ENCODE results near the gene CHAMP1.
A peak's percentile ranks its signal among the peaks of the same experiment; 100 is the strongest.

The CHAMP1 gene, protein sequence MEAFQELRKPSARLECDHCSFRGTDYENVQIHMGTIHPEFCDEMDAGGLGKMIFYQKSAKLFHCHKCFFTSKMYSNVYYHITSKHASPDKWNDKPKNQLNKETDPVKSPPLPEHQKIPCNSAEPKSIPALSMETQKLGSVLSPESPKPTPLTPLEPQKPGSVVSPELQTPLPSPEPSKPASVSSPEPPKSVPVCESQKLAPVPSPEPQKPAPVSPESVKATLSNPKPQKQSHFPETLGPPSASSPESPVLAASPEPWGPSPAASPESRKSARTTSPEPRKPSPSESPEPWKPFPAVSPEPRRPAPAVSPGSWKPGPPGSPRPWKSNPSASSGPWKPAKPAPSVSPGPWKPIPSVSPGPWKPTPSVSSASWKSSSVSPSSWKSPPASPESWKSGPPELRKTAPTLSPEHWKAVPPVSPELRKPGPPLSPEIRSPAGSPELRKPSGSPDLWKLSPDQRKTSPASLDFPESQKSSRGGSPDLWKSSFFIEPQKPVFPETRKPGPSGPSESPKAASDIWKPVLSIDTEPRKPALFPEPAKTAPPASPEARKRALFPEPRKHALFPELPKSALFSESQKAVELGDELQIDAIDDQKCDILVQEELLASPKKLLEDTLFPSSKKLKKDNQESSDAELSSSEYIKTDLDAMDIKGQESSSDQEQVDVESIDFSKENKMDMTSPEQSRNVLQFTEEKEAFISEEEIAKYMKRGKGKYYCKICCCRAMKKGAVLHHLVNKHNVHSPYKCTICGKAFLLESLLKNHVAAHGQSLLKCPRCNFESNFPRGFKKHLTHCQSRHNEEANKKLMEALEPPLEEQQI

DNA sequence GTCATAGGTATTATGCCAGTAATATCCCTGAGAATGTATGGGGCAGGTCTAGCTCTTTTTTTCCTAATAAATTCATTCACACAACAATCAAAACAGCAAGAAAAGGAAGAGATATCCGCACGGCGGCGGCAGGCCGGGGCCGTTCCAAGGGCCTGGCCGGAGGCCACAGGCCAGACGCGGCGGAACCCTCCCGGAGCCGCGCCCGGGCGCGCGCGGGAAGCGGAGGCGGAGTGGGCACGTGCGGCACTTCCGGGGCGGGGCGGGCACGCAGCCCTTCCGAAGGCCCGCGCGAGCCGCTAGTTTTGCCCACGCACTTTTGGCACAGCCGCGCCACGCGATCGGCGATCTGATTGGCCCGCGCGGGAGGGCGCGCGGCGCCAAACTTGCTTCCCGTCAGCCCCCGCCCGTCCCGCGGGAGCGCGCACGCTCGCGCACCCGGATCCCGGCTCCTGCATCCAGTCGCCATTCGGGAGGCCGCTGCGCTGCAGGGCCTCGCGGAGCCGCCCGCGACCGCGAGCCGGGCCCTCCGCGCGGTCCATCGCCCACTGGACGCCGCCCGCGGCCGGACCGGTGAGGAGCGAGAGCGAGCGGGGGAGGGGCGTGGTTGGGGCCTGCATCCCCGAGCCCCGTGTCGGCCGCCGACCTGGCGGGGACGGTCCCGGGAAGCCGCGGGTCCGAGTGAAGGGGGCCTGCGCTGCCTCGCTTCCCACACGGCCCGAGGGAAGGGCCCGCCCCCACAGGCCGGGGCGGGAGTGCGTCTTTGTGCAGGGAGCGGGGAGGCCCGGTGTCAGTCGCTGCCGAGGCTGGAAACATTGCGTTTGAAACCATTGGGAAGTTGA is at the start of gene CHAMP1:
Gene CHAMP1 (plus strand): TSS at position 430 of the 839 bp plus-strand sequence. CDS start 9,340 bp downstream, outside the sequence.
- peak; percentile 93 to 98 for DNase-seq

DNA sequence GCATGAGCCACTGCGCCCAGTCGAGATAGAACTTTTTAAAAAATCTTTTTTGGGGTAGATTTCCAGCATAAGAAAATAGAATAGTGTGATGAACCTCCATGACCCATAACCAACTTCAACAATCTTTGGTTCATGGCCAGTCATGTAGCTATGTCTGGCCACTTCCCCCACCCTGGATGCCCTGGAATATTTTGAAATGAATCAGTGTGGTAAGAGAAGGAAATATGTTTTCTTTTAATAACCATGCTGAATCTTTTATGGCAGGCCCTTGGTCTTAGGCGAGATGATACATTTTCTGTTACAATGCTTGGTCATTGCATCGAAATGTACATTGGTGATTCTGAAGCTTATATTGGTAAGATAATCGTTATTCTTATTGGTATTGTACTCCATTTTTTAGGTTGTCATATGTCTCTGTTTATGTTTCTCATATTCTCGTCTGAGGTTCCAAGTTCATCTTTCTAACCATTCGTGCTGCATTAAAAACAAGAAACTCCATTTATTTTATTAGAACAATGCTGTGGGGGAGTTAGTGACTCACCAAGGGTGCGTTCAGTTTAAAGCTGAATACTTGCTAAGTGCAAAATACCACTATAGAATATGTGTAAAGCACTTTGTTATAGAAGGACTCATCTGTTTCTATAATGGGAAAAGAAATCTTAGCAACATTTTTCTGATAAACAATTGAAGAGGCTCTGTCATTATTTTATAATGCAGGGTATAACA is 49.3 kb upstream of the CHAMP1 start:
- DNase-seq: no peak

DNA sequence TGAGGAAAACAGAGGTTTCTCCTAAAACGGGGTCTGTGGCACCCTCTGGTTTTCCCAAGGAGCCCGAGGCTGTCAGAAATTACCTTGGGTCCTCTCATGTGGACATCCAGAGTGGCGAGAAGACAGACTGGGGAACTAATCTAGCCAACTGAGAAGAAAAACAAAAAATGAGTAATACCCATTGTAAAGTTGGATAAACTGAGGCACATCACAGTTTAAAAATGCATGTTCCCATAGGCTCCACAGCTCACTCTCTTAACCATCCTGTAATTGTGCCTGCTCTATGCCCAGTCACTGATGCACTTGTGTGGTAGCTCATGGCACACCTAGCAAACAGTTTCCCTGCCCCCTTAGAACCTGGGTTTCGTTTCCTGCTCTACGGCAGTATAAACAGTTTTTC is 48.1 kb upstream of the CHAMP1 start:
- DNase-seq: no peak

DNA sequence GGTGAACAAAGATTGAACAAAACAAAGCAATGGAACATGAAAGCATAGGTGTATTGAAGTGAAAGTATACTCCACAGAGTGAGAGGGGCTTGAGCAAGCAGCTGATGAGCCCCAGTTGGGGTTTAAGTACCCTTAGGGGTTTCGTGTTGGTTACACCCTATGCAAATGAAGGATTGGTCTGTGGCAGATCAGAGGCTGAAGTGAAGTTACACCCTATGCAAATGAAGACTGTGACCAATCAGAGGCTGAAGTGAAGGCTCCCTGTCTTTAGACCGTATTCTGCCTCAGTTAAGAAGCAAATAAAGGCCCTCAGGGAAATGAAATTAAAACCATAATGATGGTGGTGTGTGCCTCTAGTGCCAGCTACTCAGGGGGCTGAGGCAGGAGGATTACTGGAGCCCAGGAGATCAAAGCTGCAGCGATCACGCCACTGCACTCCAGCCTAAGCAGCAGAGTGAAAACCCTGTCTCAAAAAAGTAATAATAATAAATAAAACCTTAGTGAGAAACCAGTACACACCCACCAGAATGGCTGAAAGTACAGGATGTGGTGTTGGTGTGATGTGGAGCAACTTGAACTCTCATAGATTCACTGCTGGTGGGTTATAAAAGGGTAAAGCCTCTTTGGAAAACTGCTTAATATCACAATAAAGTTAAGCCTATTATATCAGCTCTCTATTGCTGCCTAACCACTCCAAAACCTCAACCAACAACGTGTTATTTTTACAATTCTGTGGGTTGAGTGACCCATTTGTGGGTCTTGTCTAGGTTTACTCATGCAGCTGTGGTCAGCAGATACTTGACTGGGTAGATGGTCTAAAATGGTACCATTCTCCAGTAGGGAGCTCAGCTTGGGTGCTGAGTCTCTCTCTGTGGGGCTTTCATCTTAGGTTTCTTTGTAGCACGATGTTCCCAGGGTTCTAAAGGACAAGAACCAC is 45.7 kb upstream of the CHAMP1 start:
- no peak for DNase-seq

DNA sequence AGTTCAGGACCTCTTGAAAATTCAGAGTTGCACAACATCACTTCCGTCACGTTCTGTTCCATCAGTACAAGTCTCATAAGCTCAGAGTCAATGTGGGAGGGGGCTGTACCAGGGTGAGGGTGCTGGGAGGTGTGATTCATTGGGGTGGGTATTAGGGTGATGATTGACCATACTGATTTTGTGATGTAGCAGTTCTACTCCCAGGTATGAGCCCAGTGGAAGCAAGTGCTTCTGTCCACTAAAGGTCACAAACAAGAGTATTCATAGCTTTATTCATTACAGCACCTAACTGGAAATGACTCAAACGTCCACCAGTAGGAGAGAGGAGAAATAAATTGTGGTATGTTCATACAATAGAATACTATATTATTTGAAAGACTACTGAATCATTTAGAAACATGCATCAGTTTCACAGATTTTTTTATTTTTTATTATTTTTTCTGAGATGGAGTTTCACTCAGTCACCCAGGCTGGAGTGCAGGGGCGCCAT is 45.0 kb upstream of the CHAMP1 start:
- no peak for DNase-seq

DNA sequence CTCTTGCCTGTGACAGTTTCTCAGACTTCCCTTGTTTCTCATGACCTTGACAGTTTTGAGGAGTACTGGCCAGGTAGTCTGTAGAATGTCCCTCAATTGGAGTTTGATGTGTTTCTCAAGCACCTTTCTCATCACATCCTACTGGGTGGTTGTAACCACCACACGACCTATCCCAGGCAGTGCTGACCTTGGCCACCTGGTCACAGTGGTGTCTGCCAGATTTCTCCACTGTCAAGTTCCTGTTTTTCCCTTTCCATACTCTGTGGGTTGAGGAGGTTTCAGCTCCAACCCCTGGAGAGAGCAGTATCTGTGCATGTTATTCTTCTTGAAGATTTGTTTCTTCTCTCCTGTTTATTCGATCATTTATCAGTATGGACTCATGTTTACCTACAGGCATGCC is 41.3 kb upstream of the CHAMP1 start:
- DNase-seq: no peak

DNA sequence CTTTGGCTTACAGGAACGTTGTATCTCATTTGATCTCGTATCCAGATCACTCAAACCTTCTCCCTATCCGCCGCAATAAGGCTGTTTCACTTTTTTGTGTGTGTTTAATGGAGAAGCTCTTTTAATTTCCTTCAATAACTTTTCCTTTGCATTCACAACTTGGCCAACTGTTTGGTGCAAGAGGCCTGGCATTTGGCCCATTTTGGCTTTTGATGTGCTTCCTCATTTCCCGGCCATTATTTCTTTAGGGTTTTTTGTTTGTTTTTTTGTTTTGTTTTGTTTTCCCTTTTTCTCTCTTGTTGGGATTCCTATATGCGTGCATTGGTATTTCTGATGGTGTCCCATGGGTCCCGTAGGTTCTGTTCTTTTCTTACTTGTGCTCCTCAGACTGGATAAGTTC is 39.0 kb upstream of the CHAMP1 start:
- no peak for DNase-seq

DNA sequence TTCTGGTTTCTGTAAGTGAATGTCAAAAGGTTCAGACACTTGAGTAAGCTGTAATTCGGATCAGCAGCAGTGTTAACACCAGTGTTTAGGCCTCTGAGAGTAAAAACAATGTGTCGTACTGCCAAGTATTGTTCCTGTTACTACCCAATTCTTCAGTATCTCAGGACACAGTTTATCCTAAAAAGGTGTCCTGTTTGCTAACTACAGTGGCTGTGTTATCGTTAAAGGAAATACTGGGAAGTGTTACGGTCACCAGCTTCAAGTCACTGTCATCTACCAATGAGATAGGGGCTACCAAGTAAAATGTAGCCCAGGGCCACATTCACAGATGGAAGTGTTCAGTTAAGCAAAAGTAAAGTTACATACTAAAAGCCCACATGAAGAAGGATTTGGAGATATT is 35.2 kb upstream of the CHAMP1 start:
- DNase-seq: no peak

DNA sequence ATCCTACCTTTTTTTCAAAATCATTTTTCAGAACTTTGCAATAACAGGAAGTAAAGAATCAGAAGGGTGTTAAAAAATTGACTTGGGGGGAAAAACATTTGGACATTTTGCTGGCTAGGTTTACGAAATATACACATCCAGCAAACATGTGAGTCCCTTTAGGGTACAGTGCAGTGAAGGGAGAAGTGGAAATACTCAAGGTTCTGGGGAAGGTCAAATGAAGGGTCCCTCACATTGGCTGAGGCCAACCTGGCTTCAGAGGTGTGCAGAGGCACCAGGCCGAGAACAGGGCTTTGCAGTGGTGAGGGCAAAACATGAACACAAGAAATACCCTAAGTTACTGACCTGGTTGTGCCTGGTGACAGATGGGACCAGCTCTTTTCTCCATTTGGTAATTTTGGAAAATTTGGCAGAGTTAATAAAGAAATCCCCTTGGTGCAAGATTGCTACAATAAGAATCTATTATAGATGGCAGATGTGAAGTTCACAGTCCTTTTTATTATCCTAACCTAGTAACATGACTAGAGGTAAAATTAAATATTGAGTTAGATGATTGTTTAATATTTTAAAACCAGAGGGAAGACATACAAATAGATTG is 34.4 kb upstream of the CHAMP1 start:
- DNase-seq: no peak

DNA sequence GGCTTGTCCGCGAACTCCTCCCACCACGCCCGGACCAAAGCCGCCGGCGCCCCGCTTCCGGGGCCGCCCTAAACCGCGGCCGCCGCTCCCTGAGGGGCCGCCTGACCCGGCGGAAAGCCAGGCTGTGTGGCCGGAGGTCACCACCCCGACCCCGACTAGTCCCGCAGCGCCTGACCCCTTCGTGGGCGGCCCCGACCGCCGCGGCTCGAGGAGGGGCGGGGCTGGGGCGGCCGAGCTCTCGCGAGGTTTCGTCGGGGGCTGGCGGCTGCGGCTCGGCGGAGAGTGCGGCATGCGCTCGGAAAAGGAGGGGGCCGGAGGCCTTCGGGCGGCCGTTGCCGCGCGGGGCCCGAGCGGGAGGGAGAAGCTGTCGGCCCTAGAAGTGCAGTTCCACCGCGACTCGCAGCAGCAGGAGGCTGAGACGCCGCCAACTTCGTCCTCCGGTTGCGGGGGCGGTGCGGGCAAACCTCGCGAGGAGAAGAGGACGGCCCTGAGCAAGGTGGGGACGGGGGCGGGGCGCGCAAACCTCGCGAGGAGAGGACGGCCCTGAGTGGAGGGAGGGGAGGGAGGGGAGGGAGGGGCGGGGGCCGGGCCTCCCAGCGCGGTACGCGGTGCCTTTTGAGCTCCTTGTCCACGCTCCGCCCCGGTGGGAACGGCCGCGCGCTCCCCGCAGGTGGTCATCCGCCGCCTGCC is 32.8 kb upstream of the CHAMP1 start, which contains the start of gene UPF3A:
Gene UPF3A (plus strand): TSS at position 251 of the 690 bp plus-strand sequence. CDS start 39 bp downstream, at position 290.
- peak; percentile 97 for DNase-seq

DNA sequence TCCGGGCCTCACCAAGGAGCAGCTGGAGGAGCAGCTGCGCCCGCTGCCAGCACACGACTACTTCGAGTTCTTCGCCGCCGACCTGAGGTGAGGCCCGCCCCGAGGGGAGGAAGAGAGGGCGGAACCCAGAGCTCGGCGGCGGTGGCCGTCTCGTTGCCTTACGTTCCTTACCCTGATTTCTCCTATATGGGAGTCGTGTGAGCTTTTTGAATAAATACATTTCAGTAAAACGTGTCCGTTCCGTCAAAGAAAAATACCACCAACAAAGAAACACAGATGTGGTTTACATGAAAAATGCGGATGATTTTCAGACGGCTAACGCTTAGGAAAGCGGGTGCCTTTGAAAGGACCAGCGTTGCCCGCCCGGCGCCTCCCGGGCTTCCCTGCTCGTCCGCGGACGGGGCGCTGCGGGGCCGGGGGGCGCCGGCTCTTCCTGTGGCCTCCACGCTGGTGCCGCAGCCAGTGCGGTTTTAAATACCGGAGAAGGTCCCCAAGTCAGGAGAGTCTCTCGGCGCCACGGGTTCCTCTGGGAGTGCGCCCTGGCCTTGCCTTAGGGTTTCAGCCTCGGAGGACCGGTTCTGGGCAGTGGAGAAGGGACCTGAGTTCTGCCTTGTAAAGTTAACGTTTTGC is 32.1 kb upstream of the CHAMP1 start:
- peak; percentile 91 to 97 for DNase-seq

DNA sequence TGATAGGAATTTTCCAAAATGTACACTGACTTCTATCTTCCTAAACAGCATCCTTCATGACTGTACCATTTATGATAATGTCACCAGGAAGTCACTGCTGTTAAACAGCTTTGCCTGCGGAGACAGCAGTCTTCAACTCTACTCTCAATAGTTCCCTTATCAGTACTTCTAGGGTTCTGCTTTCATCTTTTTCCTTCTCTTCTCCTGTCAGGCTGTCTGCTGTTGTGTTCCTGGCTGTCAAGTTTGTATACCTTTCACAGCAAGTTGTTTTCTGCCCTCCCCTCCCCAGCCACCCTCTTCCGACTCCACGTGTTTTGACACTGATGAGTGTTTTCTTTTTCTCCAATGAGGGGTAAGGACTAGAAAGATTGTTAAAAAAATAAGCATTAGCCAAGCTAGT is 30.7 kb upstream of the CHAMP1 start:
- DNase-seq: no peak

DNA sequence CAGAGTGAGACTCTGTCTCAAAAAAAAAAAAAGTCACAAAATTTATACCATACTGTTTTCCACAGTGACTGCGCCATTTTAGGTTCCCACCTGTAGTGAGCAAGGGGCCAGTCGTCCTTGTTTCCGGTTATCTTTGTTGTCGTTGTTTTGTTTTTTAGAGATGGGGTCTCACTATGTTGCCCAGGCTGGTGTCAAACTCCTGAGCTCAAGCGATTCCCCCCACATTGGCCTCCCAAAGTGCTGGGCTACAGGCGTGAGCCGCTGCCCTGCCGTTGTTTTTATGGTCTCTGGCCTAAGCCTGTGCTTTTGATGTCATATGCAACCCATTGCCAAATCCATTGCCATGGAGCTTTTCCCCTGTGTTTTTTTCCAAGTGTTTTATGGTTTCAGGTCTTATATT is 29.6 kb upstream of the CHAMP1 start:
- DNase-seq: no peak

DNA sequence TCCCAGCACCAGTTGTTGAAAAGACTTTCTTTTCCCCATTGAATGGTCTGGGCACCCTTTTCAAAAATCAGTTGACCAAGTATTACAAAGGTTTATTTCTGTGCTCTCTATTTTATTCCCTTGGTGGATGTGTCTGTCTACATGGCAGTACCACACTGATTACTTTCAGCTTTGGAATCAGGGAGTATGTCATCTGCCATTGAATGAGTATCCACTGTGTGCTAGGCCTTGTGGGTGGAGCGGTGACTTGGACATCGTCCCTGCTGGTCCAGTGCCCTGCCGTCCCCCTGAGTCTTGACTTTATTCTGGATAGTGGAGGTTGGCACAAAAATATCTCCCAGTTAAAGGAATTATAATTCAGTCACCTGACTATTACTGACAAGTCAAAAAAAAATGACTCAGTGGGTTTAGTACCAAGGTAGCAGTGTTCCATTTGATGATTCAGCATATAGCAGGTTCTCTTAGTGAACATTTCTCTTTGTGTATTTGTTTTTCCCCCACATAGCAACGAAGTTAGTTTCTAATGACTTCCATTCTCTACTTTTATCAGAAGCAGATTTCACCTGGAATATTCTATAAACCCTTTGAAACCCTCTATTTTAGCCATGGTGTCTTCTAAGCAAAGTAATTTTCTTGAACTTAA is 29.0 kb upstream of the CHAMP1 start:
- no peak for DNase-seq

DNA sequence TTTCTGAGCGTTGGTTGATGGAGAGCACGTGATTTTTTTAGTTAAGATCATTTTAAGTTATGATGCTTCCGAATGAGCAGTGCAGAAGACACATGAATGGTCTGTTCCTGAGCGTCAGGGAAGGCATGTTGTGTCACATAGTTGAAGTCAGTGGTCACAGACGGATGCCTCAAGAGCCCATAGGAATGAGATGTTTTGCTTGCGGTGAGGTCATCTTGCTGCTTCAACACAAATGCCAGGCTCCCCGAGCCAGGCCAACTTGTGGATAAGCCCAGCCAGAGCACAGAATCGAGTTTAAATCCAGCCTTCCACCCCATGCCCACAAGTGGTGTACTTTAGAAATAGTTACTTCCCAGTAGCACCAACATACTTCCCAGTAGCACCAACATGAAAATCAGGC is 27.5 kb upstream of the CHAMP1 start:
- no peak for DNase-seq

DNA sequence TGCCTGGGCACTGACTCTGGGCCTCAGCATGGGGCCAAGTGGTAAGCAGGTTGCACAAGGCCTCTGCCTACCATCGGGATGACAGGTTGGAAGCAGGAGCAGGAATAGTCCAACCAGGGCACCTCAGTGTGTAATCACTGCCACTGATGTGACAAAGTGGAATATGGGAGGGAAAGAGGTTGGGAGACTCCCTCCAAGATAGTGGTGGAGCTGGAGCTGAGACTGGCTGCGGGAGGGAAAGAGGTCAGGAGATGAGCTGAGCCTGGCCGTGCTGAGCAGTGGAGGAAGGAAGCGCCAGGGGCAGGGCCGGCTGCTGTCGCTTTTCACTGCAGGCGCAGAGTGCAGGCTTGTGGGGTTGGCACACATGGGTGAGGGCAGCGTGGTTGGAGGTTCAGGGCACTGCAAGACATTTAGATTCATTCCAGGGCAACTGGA is 26.1 kb upstream of the CHAMP1 start:
- no peak for DNase-seq

DNA sequence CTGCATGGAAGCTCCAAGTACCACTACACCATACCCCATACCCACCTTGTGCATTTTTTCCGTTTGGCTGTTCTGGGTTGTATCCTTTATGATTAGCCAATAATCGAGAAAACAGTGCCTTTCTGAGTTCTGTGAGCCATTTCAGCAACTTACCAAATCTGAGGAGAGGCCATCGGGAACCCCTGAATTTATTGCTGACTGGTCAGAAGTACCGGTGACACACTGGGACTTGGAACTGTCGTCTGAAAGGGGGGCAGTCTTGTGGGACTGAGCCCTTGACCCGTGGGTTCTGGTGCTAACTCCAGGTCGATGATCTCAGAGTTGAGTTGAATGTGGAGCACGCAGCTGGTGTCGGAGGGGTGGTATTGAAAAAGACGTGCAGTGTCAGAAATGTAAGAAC is 17.9 kb upstream of the CHAMP1 start:
- no peak for DNase-seq

DNA sequence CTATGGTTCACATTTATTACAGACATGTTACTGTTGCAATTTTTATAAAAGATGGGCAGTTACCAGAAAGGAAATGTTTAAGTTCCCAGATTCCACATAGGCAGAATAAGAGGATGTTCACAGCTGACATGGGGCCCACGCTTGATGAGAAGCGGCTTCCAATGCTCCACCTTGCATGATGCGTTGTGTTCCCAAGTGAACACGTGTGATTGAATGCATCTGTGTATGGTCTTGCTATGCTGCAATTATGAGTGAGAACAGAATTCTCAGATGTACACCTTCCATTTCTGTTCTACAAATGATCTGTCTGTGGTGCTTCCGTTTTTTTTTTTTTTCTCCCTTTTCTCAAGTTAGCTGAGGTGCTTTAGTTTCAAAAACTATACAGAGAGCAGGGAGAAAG is 17.4 kb upstream of the CHAMP1 start:
- DNase-seq: no peak

DNA sequence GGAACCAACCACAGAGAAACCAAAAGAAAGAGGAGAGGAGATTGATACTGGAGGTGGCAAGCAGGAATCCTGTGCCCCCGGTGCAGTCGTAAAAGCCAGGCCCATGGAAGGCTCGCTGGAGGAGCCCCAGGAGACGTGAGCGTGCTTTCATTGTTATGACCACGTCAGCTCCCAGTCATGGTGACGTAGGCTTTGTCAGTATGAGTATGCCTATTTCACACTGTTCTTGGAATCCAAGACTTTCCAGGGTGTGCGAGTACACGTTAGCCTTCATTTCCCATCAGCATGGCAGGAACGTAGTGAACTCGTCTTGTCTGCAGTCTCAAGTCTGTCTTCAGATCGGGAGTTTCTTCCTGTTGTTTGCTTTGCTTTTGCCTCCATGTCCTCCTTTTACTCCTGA is 15.4 kb upstream of the CHAMP1 start:
- no peak for DNase-seq
